ENCODE measurements around the gene BARX1. TPM values are rescaled to one million over a fixed set of nuclear protein-coding genes. Genes with fewer than 3 reads are reported as not detected.

BARX1 gene
- total RNA-seq, 1 donor from 2014 or later, result not detected

DNA sequence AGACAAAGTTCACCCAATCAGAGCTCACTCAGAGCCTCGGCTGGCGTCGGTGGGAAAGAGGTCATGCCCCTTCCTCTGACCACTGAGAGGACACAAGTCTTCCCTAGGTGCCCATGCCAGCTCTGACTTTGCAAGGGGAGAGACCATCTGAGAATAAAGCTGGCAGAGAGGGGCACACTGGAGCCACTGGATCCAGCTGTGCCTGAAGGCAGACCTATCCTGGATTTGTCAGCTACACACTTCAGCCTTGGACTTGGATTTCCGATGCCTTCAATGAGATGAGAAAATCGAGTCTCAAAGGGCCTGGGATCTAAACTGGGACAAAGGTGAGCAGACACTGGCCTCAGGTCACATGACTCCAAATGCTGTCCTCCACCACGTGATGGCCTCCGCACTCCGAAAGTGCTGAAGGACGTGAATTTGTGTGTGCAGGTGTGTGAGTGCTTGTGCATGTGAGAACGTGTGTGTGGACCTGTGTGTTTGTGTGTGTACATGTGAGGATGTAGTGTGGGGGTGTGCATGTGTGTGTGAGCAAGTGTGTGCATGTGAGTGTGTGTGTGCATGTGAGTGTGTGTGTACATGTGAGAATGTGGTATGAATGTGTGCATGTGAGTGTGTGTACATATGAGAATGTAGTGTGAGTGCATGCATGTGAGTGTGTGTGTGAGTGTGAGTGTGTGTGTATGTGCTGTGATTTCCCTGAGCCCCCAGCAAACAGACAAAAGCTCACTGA is 37.9 kb downstream of the BARX1 start:
- no peak for DNase-seq

- no peak for DNase-seq
These were observed 38.8 kb downstream of the BARX1 start for GRCh38 chr9:93916358-93916757.

GRCh38 chr9:93911801-93912554 is 43.2 kb downstream of the BARX1 start:
- no peak for DNase-seq

DNA sequence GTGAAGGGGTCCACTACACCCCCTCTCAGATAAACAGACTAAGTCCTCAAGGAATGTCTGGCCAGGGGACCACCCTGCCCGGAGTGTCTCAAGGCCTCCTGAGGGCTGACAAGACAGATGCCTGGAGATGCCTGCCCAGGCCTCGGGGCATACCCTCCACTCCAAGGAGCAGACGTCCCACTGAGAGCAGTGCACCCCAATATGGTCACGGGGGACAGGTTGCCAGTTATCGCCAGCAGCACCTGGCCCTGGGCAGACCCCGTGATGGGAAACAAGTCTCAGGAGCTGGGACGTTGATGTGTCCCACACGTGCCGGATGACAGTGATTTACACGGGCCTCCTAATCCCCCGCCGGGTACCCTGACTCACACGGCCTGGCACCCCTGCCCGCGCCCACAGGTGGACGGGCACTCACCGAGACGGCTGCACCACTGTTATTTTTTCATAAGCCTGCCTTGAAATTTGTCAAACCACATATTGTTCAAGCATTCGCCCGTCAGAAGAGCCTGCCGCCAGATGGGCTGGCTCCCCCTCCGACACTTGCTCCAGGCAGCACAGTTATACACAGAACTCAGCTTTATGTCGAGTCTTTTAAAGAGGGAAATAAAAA is 43.9 kb downstream of the BARX1 start:
- no peak for DNase-seq

- no peak for DNase-seq
These were observed 44.6 kb downstream of the BARX1 start for GRCh38 chr9:93910598-93910997.

GRCh38 chr9:93910196-93910595 is 45.0 kb downstream of the BARX1 start:
- no peak for DNase-seq

GRCh38 chr9:93909242-93909616 is 45.9 kb downstream of the BARX1 start:
- no peak for DNase-seq

DNA sequence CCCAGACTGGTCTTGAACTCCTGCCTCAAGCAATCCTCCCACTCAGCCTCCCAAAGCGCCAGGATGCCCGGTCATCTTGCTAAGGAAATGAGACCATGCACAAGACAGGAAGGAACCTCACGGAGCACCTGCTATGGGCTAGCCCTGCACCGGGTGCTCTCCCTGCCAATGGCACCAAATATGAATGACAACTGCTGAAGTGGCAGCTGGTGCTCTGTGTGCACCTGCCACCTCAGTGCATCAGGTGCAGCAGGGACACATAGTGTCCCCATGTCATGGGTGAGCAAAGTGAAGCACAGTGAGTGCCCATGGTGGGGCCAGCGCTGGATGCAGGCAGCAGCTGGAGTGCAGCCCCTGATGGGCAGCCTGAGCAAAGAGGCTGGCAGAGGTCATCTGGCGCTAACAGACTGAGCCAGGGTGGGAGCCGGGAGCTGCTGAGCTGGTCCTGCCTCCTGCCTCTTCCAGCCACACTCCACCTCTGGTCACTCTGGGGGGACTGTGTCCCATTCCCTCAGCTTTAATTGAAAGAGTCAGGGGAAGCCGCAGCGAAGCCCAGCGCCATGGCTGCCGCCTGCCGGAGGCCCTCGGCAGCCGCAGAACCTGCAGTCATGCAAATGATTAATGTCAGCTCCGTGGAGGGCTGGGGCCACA is 46.4 kb downstream of the BARX1 start:
- no peak for DNase-seq

GRCh38 chr9:93907551-93908199 is 47.5 kb downstream of the BARX1 start:
- no peak for DNase-seq

GRCh38 chr9:93906195-93906880 is 48.8 kb downstream of the BARX1 start:
- no peak for DNase-seq

GRCh38 chr9:93905473-93906133 is 49.6 kb downstream of the BARX1 start:
- DNase-seq, result no peak

- DNase-seq, result no peak
These were observed 50.3 kb downstream of the BARX1 start for GRCh38 chr9:93904649-93905472.

- DNase-seq, result no peak
These were observed 51.1 kb downstream of the BARX1 start for GRCh38 chr9:93903886-93904648.

DNA sequence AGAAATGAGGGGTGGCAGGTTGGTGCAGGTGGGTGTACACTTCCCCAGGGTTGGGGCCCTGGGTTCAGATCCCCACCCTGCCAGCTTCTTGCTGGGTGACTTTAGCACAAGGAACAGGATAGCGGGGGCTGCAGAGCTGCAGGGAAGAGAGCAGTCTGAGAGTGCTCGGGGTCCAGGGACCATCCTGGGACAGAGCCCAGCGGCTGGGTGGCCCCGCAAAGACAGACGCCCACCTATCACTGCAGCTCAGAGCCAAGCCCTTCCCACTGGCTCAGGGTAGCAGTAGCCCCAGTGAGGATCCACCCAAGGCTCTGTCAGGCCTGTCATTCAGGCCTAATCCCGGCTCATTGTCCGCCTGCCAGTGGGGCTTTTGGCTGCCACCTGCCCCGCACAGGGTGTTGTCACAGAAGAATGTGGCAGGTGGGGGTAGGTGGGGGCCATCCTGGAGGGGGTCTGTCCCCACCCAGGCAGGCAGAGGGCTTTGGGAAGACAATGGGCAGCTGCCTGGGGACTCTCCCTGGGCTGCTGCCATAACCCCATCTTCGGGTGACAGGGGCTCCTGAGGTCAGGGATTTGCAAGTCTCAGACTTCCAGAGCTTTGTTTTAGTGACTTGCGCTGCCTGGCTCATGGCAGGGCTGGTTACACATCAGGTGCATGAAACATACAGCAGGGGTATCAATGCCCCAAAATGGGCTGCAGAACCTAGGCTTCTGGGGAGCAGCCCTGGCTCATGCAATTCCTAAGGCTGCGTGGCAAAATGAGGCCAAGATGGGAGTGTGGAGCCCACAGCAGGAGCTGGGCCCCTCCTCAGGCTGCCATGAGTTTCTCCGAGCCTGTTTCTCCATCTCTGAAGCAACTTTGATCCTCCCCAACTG is 52.1 kb downstream of the BARX1 start:
- DNase-seq, result no peak

- no peak for DNase-seq
These were observed 52.9 kb downstream of the BARX1 start for GRCh38 chr9:93902051-93902779.

Data from occipital lobe (tissue), 2 donors.